HepG2 (cell line): ENCODE data around the gene CELSR3. TPM values are rescaled to one million over a fixed set of nuclear protein-coding genes. Genes with fewer than 3 reads are reported as not detected.

Source experiments
- MLLT10 ChIP-seq: sonication (generic); formaldehyde crosslinking; IDR thresholded peaks from 2 replicates; pipeline ENCODE4 v1.4.0; 2020; ENCODE audit warnings: missing genetic modification reagents
- NCOR1 ChIP-seq: fragments of 200-600 bp; sonication (generic); IDR thresholded peaks from 2 replicates; pipeline ENCODE4 v1.7.0; 2017; ENCODE audit warnings: antibody characterized with exemption, low read length, borderline replicate concordance
- PAF1 ChIP-seq: IDR thresholded peaks from 2 replicates; pipeline ENCODE4 v1.6.1; 2016; ENCODE audit warnings: missing genetic modification reagents, missing compliant biosample characterization
- SP1 ChIP-seq, 2 experiments: fragments of 450-650 bp in 1 of 2; sonication (generic) in 1 of 2; formaldehyde crosslinking in 1 of 2; IDR thresholded peaks; 2 replicates each; pipeline versions ENCODE4 v1.4.0 to v1.6.1; 2016 to 2020; ENCODE audit warnings: missing genetic modification reagents in 1 of 2
- TCF7 ChIP-seq: sonication (generic); IDR thresholded peaks from 2 replicates; pipeline ENCODE4 v1.6.1; 2016; ENCODE audit warnings: antibody characterized with exemption, low read depth
- ZNF891 ChIP-seq: sonication (generic); formaldehyde crosslinking; IDR thresholded peaks from 2 replicates; pipeline ENCODE4 v1.5.0; 2020; ENCODE audit warnings: mild to moderate bottlenecking, missing genetic modification reagents
- polyA plus RNA-seq, 8 experiments: library from polyadenylated mRNA; depleted of rRNA in 3 of 8; stranded (reverse) in 7 of 8; unstranded in 1 of 8; fragments of >200 nt; fragmentation: Illumina TruSeq in 4 of 8; extraction: Trizol in 4 of 8; gene quantifications; 2 replicates each; pipeline versions ENCODE4 v1.2.1 to v1.2.3, GENCODE V29; 2011 to 2016; ENCODE audit warnings: low read depth in 4 of 8, missing spikeins in 1 of 8, mixed read lengths in 1 of 8; ENCODE audit not compliant: insufficient read depth in 1 of 8
- total RNA-seq, 5 experiments: library from RNA; depleted of rRNA; stranded (reverse); fragments of >200 nt; fragmentation: Illumina TruSeq; extraction: Trizol; gene quantifications; 2 replicates each; pipeline ENCODE4 v1.2.3, GENCODE V29; 2016; ENCODE audit warnings: low read depth in 1 of 5
- TF ChIP-seq, protein P1 (sequence below): sonication (generic); formaldehyde crosslinking; IDR thresholded peaks from 2 replicates; pipeline ENCODE4 v1.8.0; 2022; ENCODE audit warnings: low read depth, missing genetic modification reagents
- TF ChIP-seq, protein P2 (sequence below): sonication (generic); formaldehyde crosslinking; IDR thresholded peaks from 2 replicates; pipeline ENCODE4 v1.5.0; 2020; ENCODE audit warnings: mild to moderate bottlenecking, missing genetic modification reagents
- TF ChIP-seq, protein P3 (sequence below), 2 experiments: sonication (generic) in 1 of 2; formaldehyde crosslinking in 1 of 2; IDR thresholded peaks; 2 replicates each; pipeline versions ENCODE4 v1.6.1 to v1.9.0; 2014 to 2022; ENCODE audit warnings: antibody characterized with exemption in 1 of 2, borderline replicate concordance in 1 of 2, inconsistent platforms in 1 of 2, low read depth in 1 of 2, missing genetic modification reagents in 1 of 2
- TF ChIP-seq, protein P4 (sequence below): sonication (generic); formaldehyde crosslinking; IDR thresholded peaks from 2 replicates; pipeline ENCODE4 v1.5.0; 2020; ENCODE audit warnings: missing genetic modification reagents, mild to moderate bottlenecking, borderline replicate concordance
- TF ChIP-seq, protein P5 (sequence below): sonication (generic); formaldehyde crosslinking; IDR thresholded peaks from 2 replicates; pipeline ENCODE4 v1.4.0; 2020; ENCODE audit warnings: missing genetic modification reagents, borderline replicate concordance
- TF ChIP-seq, protein P6 (sequence below): sonication (generic); formaldehyde crosslinking; IDR thresholded peaks from 2 replicates; pipeline ENCODE4 v1.4.0; 2020; ENCODE audit warnings: missing genetic modification reagents, borderline replicate concordance

CELSR3 gene
- total and polyA plus RNA-seq, 2 of the 13 experiments (the other 11 are each of a cell fraction or from before 2014, with no cell fraction given): 5.4 to 6.7 TPM

DNA sequence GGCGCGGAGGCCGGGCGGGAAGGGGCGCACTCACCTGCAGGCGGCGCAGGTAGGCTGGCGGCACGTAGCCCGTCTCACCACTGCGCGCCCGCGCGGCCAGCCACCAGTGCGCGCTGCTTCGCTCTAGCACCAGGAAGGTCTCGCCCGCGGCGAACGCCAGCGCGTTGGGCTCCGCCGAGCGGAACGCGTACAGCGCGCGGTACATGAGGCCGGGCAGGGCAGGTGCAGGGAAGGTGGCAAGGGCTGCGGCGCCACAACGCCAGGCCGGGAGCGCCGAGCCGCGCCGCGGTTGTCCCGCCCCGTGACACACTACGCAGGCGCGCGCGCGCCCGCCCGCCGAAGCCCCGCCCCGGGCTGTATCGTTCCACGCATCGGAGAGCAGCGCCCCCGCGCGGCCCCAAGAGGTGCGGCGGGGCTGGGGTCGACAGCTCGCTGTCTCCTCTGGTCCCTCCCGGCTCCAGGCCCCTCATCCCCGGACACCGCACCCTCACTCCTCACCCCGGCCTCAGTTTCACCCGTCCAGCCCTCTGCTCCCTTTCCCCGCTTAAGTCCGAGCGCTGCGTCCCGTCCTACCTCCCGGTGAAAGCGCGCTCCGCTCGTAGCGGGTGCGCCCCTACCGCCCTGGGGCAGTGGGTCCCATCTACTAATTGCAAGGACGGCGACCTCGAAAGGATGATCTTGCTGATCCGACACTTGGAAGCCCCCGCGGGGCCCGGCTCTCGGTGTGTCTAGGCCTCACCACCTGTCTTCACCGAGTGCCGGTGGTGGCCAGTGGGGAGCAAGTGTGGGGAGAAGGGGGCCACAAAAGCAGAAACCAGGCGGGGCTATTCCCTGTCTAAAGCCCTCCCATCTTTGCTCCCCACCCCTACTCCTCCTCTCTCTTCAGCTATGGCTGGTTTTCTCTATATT is 23.2 kb upstream of the CELSR3 start, which contains the start of gene NCKIPSD (continued):
- no peak for TF ChIP-seq PAF1
- no peak for TF ChIP-seq TCF7
- TF ChIP-seq, protein P1, sequence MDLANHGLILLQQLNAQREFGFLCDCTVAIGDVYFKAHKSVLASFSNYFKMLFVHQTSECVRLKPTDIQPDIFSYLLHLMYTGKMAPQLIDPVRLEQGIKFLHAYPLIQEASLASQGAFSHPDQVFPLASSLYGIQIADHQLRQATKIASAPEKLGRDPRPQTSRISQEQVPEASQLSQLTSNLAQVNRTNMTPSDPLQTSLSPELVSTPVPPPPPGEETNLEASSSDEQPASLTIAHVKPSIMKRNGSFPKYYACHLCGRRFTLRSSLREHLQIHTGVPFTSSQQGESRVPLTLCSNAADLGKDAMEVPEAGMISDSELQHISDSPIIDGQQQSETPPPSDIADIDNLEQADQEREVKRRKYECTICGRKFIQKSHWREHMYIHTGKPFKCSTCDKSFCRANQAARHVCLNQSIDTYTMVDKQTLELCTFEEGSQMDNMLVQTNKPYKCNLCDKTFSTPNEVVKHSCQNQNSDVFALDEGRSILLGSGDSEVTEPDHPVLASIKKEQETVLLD (CRISPR knock-in tag): no peak
- TF ChIP-seq ZNF891 (CRISPR knock-in tag): no peak
- TF ChIP-seq, protein P2, sequence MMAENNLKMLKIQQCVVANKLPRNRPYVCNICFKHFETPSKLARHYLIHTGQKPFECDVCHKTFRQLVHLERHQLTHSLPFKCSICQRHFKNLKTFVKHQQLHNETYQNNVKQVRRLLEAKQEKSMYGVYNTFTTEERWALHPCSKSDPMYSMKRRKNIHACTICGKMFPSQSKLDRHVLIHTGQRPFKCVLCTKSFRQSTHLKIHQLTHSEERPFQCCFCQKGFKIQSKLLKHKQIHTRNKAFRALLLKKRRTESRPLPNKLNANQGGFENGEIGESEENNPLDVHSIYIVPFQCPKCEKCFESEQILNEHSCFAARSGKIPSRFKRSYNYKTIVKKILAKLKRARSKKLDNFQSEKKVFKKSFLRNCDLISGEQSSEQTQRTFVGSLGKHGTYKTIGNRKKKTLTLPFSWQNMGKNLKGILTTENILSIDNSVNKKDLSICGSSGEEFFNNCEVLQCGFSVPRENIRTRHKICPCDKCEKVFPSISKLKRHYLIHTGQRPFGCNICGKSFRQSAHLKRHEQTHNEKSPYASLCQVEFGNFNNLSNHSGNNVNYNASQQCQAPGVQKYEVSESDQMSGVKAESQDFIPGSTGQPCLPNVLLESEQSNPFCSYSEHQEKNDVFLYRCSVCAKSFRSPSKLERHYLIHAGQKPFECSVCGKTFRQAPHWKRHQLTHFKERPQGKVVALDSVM: no peak
- no peak for TF ChIP-seq NCOR1
- TF ChIP-seq, protein P3, sequence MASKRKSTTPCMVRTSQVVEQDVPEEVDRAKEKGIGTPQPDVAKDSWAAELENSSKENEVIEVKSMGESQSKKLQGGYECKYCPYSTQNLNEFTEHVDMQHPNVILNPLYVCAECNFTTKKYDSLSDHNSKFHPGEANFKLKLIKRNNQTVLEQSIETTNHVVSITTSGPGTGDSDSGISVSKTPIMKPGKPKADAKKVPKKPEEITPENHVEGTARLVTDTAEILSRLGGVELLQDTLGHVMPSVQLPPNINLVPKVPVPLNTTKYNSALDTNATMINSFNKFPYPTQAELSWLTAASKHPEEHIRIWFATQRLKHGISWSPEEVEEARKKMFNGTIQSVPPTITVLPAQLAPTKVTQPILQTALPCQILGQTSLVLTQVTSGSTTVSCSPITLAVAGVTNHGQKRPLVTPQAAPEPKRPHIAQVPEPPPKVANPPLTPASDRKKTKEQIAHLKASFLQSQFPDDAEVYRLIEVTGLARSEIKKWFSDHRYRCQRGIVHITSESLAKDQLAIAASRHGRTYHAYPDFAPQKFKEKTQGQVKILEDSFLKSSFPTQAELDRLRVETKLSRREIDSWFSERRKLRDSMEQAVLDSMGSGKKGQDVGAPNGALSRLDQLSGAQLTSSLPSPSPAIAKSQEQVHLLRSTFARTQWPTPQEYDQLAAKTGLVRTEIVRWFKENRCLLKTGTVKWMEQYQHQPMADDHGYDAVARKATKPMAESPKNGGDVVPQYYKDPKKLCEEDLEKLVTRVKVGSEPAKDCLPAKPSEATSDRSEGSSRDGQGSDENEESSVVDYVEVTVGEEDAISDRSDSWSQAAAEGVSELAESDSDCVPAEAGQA (IDR thresholded peaks at IDR 0.05; ENCODE audit: low read depth): no peak
- TF ChIP-seq, protein P3 (CRISPR knock-in tag; IDR thresholded peaks at IDR 0.05; ENCODE audit: borderline replicate concordance): no peak
- no peak for TF ChIP-seq SP1 (IDR thresholded peaks at IDR 0.05)
- no peak; the same call in 1 of the 2 replicates for TF ChIP-seq SP1 (CRISPR knock-in tag; IDR thresholded peaks at IDR 0.05)
- no peak for TF ChIP-seq MLLT10 (CRISPR knock-in tag)
- TF ChIP-seq, protein P4, sequence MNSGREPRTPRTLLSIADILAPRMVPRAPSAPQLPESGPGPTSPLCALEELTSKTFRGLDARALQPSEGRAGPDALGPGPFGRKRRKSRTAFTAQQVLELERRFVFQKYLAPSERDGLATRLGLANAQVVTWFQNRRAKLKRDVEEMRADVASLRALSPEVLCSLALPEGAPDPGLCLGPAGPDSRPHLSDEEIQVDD (CRISPR knock-in tag): no peak; the same call in 1 of the 2 replicates
- TF ChIP-seq, protein P5, sequence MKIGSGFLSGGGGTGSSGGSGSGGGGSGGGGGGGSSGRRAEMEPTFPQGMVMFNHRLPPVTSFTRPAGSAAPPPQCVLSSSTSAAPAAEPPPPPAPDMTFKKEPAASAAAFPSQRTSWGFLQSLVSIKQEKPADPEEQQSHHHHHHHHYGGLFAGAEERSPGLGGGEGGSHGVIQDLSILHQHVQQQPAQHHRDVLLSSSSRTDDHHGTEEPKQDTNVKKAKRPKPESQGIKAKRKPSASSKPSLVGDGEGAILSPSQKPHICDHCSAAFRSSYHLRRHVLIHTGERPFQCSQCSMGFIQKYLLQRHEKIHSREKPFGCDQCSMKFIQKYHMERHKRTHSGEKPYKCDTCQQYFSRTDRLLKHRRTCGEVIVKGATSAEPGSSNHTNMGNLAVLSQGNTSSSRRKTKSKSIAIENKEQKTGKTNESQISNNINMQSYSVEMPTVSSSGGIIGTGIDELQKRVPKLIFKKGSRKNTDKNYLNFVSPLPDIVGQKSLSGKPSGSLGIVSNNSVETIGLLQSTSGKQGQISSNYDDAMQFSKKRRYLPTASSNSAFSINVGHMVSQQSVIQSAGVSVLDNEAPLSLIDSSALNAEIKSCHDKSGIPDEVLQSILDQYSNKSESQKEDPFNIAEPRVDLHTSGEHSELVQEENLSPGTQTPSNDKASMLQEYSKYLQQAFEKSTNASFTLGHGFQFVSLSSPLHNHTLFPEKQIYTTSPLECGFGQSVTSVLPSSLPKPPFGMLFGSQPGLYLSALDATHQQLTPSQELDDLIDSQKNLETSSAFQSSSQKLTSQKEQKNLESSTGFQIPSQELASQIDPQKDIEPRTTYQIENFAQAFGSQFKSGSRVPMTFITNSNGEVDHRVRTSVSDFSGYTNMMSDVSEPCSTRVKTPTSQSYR (CRISPR knock-in tag): 0 out of 2 replicates have a peak, but pooled peaks have one; percentile 23
- TF ChIP-seq, protein P6, sequence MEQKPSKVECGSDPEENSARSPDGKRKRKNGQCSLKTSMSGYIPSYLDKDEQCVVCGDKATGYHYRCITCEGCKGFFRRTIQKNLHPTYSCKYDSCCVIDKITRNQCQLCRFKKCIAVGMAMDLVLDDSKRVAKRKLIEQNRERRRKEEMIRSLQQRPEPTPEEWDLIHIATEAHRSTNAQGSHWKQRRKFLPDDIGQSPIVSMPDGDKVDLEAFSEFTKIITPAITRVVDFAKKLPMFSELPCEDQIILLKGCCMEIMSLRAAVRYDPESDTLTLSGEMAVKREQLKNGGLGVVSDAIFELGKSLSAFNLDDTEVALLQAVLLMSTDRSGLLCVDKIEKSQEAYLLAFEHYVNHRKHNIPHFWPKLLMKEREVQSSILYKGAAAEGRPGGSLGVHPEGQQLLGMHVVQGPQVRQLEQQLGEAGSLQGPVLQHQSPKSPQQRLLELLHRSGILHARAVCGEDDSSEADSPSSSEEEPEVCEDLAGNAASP (CRISPR knock-in tag): no peak
